Measurements from ENCODE around the gene ISL2.

The ISL2 gene

GRCh38 chr15:76346669-76347481 is 10.3 kb downstream of the ISL2 start:
- DNase-seq (ENCODE audit: low spot score): no peak
- peak overlapping the region; percentile 21 for H3K27ac ChIP-seq (ENCODE audit: poor library complexity, severe bottlenecking)
- H3K9me3 ChIP-seq (ENCODE audit: severe bottlenecking): no peaks in the 10 kb centered on the region
- H3K4me1 ChIP-seq (ENCODE audit: insufficient read depth, poor library complexity, severe bottlenecking): no peaks in the 10 kb centered on the region
- ATAC-seq (ENCODE audit: low read depth): peak; percentile 66
- peak overlapping the region; percentile 70 for H3K4me3 ChIP-seq (ENCODE audit: severe bottlenecking)
- TF ChIP-seq, protein P1, sequence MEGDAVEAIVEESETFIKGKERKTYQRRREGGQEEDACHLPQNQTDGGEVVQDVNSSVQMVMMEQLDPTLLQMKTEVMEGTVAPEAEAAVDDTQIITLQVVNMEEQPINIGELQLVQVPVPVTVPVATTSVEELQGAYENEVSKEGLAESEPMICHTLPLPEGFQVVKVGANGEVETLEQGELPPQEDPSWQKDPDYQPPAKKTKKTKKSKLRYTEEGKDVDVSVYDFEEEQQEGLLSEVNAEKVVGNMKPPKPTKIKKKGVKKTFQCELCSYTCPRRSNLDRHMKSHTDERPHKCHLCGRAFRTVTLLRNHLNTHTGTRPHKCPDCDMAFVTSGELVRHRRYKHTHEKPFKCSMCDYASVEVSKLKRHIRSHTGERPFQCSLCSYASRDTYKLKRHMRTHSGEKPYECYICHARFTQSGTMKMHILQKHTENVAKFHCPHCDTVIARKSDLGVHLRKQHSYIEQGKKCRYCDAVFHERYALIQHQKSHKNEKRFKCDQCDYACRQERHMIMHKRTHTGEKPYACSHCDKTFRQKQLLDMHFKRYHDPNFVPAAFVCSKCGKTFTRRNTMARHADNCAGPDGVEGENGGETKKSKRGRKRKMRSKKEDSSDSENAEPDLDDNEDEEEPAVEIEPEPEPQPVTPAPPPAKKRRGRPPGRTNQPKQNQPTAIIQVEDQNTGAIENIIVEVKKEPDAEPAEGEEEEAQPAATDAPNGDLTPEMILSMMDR (IDR thresholded peaks at IDR 0.05; ENCODE audit: poor library complexity, severe bottlenecking): no peak
- no peaks in the 10 kb centered on the region; the same call in 1 of the 2 replicates for H3K36me3 ChIP-seq (ENCODE audit: low read depth)
- H3K27me3 ChIP-seq (ENCODE audit: insufficient read depth, poor library complexity, severe bottlenecking): no peaks in the 10 kb centered on the region

GRCh38 chr15:76347482-76348055 is 11.0 kb downstream of the ISL2 start:
- H3K27ac ChIP-seq (ENCODE audit: poor library complexity, severe bottlenecking): no peak overlapping the region
- no peak for DNase-seq (ENCODE audit: low spot score)
- peak overlapping the region; percentile 70 for H3K4me3 ChIP-seq (ENCODE audit: severe bottlenecking)
- H3K36me3 ChIP-seq (ENCODE audit: low read depth): no peaks in the 10 kb centered on the region; the same call in 1 of the 2 replicates
- ATAC-seq (ENCODE audit: low read depth): no peak
- no peaks in the 10 kb centered on the region for H3K4me1 ChIP-seq (ENCODE audit: insufficient read depth, poor library complexity, severe bottlenecking)
- H3K9me3 ChIP-seq (ENCODE audit: severe bottlenecking): no peaks in the 10 kb centered on the region
- no peaks in the 10 kb centered on the region for H3K27me3 ChIP-seq (ENCODE audit: insufficient read depth, poor library complexity, severe bottlenecking)
- TF ChIP-seq, protein P1 (IDR thresholded peaks at IDR 0.05; ENCODE audit: poor library complexity, severe bottlenecking): no peak

DNA sequence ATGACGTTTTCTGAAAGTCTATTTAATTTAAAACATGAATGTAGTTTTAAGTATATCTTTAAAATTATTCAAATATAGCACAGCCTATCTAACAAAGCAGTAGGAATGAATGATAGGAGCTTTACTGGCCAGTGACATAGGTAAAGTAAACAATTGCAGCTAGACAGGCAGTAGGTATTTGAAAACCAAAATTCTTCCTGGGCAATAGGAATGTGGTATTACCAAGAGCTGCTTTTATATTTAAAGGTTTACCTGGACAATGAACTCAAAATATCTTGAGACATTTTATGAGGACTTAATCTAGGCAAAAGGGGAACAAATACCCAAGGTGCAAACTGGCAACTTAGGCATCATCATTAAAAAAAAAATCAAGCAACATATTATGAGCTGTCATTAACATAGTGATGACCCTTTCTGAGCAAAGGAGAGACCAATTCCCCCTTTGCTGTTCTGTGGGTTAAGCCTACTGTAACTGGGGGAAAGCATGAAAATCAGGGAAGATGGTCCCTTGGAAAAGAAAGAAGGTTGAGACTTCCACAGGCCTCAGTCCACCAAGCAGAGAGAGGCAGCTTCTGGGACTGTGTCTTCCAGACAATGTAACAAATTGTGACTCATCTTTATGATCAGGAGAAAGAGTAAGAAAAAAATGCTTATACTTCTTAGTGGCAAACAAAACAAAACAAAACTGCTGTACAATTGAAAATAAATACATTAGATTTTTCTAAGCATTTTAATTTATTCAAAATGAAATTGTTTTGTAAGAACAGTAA is 12.9 kb downstream of the ISL2 start:
- Histone ChIP-seq H3K4me1 (ENCODE audit: insufficient read depth, poor library complexity, severe bottlenecking) (no peaks in the 10 kb centered on the region), H3K36me3 (ENCODE audit: low read depth) (no peaks in the 10 kb centered on the region; the same call in none of the 2 replicates), H3K9me3 (ENCODE audit: severe bottlenecking) (no peaks in the 10 kb centered on the region), H3K4me3 (ENCODE audit: severe bottlenecking) (no peak overlapping the region), H3K27ac (ENCODE audit: poor library complexity, severe bottlenecking) (no peak overlapping the region), H3K27me3 (ENCODE audit: insufficient read depth, poor library complexity, severe bottlenecking) (no peaks in the 10 kb centered on the region)
- TF ChIP-seq, protein P1 (IDR thresholded peaks at IDR 0.05; ENCODE audit: poor library complexity, severe bottlenecking): no peak
- DNase-seq (ENCODE audit: low spot score): no peak
- ATAC-seq (ENCODE audit: low read depth): peak; percentile 17; the same call in 1 of the 3 replicates

GRCh38 chr15:76353023-76353577 is 16.5 kb downstream of the ISL2 start:
- TF ChIP-seq, protein P1 (IDR thresholded peaks at IDR 0.05; ENCODE audit: poor library complexity, severe bottlenecking): no peak
- H3K9me3 ChIP-seq (ENCODE audit: severe bottlenecking): no peaks in the 10 kb centered on the region
- H3K4me1 ChIP-seq (ENCODE audit: insufficient read depth, poor library complexity, severe bottlenecking): no peaks in the 10 kb centered on the region
- H3K4me3 ChIP-seq (ENCODE audit: severe bottlenecking): no peak overlapping the region
- H3K27ac ChIP-seq (ENCODE audit: poor library complexity, severe bottlenecking): no peak overlapping the region
- H3K36me3 ChIP-seq (ENCODE audit: low read depth): no peaks in the 10 kb centered on the region; the same call in none of the 2 replicates
- ATAC-seq (ENCODE audit: low read depth) (no peak), DNase-seq (ENCODE audit: low spot score) (no peak)
- H3K27me3 ChIP-seq (ENCODE audit: insufficient read depth, poor library complexity, severe bottlenecking): no peaks in the 10 kb centered on the region

All from RWPE2 (cell line).